NCI-H345 (cell line): Measurements from ENCODE around the gene ERGIC2.
"Not testable (repeated sequence)": the region's sequence is repeated elsewhere in the genome, so short reads cannot be mapped to it uniquely, and the experiment has no call there.

Experiments
- DNase-seq: peaks from one replicate; lab custom pipeline; 2025; lab: John Stamatoyannopoulos, UW

ERGIC2 gene

GRCh38 chr12:29299633-29300032 is 81.3 kb downstream of the ERGIC2 start:
- no peak for DNase-seq

- DNase-seq, result no peak
These were observed 89.7 kb downstream of the ERGIC2 start for GRCh38 chr12:29291226-29291625.

DNA sequence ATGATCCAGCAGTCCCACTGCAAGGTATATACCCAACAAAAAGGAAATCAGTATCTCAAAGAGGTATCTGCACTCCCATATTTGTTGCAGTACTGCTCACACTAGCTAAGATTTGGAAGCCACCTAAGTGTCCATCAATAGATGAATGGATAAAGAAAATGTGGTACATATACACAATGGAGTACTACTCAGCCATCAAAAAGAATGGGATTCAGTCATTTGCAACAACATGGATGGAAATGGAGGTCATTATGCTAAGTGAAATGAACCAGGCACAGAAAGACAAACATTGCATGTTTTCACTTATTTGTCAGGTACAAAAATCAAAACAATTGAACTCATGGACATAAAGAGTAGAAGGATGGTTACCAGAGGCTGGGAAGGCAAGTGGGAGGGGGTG is 90.5 kb downstream of the ERGIC2 start:
- not testable (repeated sequence) for DNase-seq

DNA sequence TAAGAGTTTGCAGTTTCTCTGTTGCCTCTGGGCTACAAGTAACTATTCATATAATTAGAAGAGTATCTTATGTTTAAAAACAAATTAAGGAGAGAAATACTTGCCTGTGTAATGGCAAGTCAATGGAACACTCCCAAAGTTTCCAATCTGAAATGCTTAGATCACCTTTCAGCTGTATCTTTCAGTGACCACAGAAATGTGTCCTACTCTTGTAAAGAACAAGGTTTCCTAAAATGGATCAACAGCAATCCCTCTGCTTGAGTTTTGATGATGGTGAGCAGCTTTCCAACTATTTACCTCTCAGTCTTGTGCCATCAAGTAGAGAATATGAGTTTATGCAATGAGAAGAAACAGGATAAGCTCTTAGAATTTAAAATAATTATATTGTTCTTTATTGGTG is 92.9 kb downstream of the ERGIC2 start:
- DNase-seq, result no peak

GRCh38 chr12:29287622-29288021 is 93.3 kb downstream of the ERGIC2 start:
- DNase-seq, result no peak
